ENCODE measurements around the gene ATP7B. TPM values are rescaled to one million over a fixed set of nuclear protein-coding genes. Genes with fewer than 3 reads are reported as not detected.

ATP7B gene
- total and polyA plus RNA-seq, 2 experiments from 2014 or later = 2.2 to 12.8 TPM

DNA sequence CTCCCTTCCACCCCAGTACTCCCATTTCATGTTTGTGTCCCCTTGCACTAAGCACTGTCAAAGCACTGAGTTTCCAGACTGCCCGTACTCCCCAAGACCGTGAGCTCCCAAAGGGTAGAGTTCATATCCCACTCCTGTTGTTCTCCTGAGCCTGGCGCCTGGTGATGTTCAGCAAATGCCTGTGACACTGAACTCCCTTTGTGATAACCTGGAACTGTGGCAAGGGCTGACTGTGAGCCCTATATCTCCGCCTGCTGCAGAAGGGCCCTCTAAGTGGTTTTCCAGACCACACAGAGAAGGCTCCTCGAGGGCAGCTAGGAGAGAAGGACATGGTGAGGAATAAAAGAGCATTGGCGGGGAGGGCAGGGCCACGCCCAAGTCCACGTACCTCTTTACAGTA, 67.5 kb downstream of the ATP7B start (continued):
- TF ChIP-seq NANOG (IDR thresholded peaks at IDR 0.05; ENCODE audit: borderline replicate concordance) = no peak

DNA sequence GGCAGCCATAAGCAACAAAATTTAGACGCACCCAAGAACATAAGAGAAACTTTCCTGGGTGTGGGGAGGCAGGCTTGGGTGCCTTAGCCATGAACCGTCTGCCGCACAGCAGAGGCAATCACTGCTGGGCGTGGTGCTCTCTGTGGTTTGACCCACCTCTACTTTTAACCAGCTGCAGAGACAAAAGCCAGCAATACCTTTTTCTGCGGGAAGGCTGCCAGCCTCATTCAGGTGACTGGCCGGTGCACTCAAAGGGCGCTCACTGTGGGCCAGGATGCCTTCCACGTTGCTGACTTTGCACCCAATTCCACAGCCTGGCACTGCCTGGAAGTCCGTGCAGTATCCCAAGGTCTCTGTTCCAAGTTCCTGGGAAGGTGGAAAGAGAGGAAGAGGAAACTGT, 69.1 kb downstream of the ATP7B start:
- no peaks in the 10 kb centered on the region for H3K4me1 Mint-ChIP-seq
- no peak overlapping the region for H3K4me3 Mint-ChIP-seq
- Histone ChIP-seq H3K4me2 (no peak overlapping the region), H3K4me3 (no peak overlapping the region), H3K27ac (ENCODE audit: low read depth) (no peak overlapping the region), H3K9me2 (ENCODE audit: insufficient read depth) (no peaks in the 10 kb centered on the region), H3F3A (replicated peaks; ENCODE audit: low read depth) (no peaks in the 10 kb centered on the region), H2AFZ (no peak overlapping the region), H3K4me1 (ENCODE audit: insufficient read depth) (no peaks in the 10 kb centered on the region), H3K36me3 (ENCODE audit: insufficient read depth) (no peaks in the 10 kb centered on the region; the same call in 1 of the 2 replicates), H4K20me1 (replicated peaks; ENCODE audit: insufficient read depth) (no peaks in the 10 kb centered on the region), H3K27me3 (ENCODE audit: insufficient read depth) (no peaks in the 10 kb centered on the region), H3K79me2 (replicated peaks; ENCODE audit: insufficient read depth) (no peaks in the 10 kb centered on the region)
- no peaks in the 10 kb centered on the region for H3K36me3 Mint-ChIP-seq (ENCODE audit: low read depth)
- no peak overlapping the region for H3K27ac Mint-ChIP-seq
- TF ChIP-seq STAT1 (IDR thresholded peaks at IDR 0.05; ENCODE audit: unreplicated experiment) = no peak
- no peak for TF ChIP-seq NANOG (IDR thresholded peaks at IDR 0.05; ENCODE audit: borderline replicate concordance)
- no peak for TF ChIP-seq CREB1 (CRISPR knock-in tag; IDR thresholded peaks at IDR 0.05; ENCODE audit: low read depth)
- TF ChIP-seq REST (IDR thresholded peaks at IDR 0.05; ENCODE audit: unreplicated experiment) = no peak
- TF ChIP-seq ZNF114 (CRISPR knock-in tag; IDR thresholded peaks at IDR 0.05) = no peak
- TF ChIP-seq EZH2phosphoT487 (IDR thresholded peaks at IDR 0.05; ENCODE audit: unreplicated experiment) = no peak
- TF ChIP-seq JUNB (IDR thresholded peaks at IDR 0.05; ENCODE audit: unreplicated experiment) = no peak
- TF ChIP-seq, protein P1, sequence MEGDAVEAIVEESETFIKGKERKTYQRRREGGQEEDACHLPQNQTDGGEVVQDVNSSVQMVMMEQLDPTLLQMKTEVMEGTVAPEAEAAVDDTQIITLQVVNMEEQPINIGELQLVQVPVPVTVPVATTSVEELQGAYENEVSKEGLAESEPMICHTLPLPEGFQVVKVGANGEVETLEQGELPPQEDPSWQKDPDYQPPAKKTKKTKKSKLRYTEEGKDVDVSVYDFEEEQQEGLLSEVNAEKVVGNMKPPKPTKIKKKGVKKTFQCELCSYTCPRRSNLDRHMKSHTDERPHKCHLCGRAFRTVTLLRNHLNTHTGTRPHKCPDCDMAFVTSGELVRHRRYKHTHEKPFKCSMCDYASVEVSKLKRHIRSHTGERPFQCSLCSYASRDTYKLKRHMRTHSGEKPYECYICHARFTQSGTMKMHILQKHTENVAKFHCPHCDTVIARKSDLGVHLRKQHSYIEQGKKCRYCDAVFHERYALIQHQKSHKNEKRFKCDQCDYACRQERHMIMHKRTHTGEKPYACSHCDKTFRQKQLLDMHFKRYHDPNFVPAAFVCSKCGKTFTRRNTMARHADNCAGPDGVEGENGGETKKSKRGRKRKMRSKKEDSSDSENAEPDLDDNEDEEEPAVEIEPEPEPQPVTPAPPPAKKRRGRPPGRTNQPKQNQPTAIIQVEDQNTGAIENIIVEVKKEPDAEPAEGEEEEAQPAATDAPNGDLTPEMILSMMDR (conservative IDR thresholded peaks at IDR 0.05; ENCODE audit: low read depth in 2 of 2) = no peak
- TF ChIP-seq ZNF331 (CRISPR knock-in tag; IDR thresholded peaks at IDR 0.05; ENCODE audit: low read depth) = no peak
- TF ChIP-seq EZH2 (IDR thresholded peaks at IDR 0.05; ENCODE audit: low read depth, unreplicated experiment) = no peak
- TF ChIP-seq POLR2AphosphoS5 (IDR thresholded peaks at IDR 0.05; ENCODE audit: low read depth) = no peak
- TF ChIP-seq, protein P2, sequence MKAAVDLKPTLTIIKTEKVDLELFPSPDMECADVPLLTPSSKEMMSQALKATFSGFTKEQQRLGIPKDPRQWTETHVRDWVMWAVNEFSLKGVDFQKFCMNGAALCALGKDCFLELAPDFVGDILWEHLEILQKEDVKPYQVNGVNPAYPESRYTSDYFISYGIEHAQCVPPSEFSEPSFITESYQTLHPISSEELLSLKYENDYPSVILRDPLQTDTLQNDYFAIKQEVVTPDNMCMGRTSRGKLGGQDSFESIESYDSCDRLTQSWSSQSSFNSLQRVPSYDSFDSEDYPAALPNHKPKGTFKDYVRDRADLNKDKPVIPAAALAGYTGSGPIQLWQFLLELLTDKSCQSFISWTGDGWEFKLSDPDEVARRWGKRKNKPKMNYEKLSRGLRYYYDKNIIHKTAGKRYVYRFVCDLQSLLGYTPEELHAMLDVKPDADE (IDR thresholded peaks at IDR 0.05) = no peak
- TF ChIP-seq, protein P3, sequence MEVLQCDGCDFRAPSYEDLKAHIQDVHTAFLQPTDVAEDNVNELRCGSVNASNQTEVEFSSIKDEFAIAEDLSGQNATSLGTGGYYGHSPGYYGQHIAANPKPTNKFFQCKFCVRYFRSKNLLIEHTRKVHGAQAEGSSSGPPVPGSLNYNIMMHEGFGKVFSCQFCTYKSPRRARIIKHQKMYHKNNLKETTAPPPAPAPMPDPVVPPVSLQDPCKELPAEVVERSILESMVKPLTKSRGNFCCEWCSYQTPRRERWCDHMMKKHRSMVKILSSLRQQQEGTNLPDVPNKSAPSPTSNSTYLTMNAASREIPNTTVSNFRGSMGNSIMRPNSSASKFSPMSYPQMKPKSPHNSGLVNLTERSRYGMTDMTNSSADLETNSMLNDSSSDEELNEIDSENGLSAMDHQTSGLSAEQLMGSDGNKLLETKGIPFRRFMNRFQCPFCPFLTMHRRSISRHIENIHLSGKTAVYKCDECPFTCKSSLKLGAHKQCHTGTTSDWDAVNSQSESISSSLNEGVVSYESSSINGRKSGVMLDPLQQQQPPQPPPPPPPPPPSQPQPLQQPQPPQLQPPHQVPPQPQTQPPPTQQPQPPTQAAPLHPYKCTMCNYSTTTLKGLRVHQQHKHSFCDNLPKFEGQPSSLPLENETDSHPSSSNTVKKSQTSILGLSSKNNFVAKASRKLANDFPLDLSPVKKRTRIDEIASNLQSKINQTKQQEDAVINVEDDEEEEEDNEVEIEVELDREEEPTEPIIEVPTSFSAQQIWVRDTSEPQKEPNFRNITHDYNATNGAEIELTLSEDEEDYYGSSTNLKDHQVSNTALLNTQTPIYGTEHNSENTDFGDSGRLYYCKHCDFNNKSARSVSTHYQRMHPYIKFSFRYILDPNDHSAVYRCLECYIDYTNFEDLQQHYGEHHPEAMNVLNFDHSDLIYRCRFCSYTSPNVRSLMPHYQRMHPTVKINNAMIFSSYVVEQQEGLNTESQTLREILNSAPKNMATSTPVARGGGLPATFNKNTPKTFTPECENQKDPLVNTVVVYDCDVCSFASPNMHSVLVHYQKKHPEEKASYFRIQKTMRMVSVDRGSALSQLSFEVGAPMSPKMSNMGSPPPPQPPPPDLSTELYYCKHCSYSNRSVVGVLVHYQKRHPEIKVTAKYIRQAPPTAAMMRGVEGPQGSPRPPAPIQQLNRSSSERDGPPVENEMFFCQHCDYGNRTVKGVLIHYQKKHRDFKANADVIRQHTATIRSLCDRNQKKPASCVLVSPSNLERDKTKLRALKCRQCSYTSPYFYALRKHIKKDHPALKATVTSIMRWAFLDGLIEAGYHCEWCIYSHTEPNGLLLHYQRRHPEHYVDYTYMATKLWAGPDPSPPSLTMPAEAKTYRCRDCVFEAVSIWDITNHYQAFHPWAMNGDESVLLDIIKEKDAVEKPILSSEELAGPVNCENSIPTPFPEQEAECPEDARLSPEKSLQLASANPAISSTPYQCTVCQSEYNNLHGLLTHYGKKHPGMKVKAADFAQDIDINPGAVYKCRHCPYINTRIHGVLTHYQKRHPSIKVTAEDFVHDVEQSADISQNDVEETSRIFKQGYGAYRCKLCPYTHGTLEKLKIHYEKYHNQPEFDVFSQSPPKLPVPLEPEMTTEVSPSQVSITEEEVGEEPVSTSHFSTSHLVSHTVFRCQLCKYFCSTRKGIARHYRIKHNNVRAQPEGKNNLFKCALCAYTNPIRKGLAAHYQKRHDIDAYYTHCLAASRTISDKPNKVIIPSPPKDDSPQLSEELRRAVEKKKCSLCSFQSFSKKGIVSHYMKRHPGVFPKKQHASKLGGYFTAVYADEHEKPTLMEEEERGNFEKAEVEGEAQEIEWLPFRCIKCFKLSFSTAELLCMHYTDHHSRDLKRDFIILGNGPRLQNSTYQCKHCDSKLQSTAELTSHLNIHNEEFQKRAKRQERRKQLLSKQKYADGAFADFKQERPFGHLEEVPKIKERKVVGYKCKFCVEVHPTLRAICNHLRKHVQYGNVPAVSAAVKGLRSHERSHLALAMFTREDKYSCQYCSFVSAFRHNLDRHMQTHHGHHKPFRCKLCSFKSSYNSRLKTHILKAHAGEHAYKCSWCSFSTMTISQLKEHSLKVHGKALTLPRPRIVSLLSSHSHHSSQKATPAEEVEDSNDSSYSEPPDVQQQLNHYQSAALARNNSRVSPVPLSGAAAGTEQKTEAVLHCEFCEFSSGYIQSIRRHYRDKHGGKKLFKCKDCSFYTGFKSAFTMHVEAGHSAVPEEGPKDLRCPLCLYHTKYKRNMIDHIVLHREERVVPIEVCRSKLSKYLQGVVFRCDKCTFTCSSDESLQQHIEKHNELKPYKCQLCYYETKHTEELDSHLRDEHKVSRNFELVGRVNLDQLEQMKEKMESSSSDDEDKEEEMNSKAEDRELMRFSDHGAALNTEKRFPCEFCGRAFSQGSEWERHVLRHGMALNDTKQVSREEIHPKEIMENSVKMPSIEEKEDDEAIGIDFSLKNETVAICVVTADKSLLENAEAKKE (CRISPR knock-in tag; IDR thresholded peaks at IDR 0.05) = no peak
- no peak for ATAC-seq
- H3K27me3 Mint-ChIP-seq (ENCODE audit: insufficient read depth, low read depth, poor library complexity) = peaks cover 10% of the 10 kb centered on the region
- H3K9me3 Mint-ChIP-seq = no peaks in the 10 kb centered on the region
- no peak for DNase-seq (ENCODE audit: low spot score)
